Activated T-helper 1 cell treated with anti-CD3 and anti-CD28 coated beads, Interleukin-2, amount 50 U/mL, for 16 hours (primary cell): ENCODE measurements around the gene RPS6KA3.

Source experiments
- DNase-seq, 2 donors: peaks; one replicate each; pipeline ENCODE4 v3.0.0-alpha.2; 2020; ENCODE audit warnings: low read depth in 1 of 2, low spot score in 1 of 2

RPS6KA3 gene

GRCh38 chrX:20266810-20267606 lies at the start of gene RPS6KA3:
Gene RPS6KA3 (minus strand): TSS chrX:20266909. CDS start chrX:20266632, 277 bp downstream.
- DNase-seq: peak; percentile 78 to 84

- DNase-seq: no peak
Measured at GRCh38 chrX:20315140-20315539, 48.4 kb upstream of the RPS6KA3 start.

GRCh38 chrX:20313899-20314298 lies 47.2 kb upstream of the RPS6KA3 start:
- no peak for DNase-seq

GRCh38 chrX:20312018-20312417 lies 45.3 kb upstream of the RPS6KA3 start:
- no peak for DNase-seq

- no peak for DNase-seq
Measured at GRCh38 chrX:20311505-20311904, 44.8 kb upstream of the RPS6KA3 start.

- no peak for DNase-seq
Measured at GRCh38 chrX:20309806-20310205, 43.1 kb upstream of the RPS6KA3 start.

GRCh38 chrX:20306668-20307067 lies 40.0 kb upstream of the RPS6KA3 start:
- no peak for DNase-seq

GRCh38 chrX:20300822-20301221 lies 34.1 kb upstream of the RPS6KA3 start:
- DNase-seq: no peak

- no peak for DNase-seq
Measured at GRCh38 chrX:20294957-20295356, 28.2 kb upstream of the RPS6KA3 start.

GRCh38 chrX:20294284-20294683 lies 27.6 kb upstream of the RPS6KA3 start:
- DNase-seq: no peak

GRCh38 chrX:20285511-20285910 lies 18.8 kb upstream of the RPS6KA3 start:
- DNase-seq: no peak

GRCh38 chrX:20284992-20285391 lies 18.3 kb upstream of the RPS6KA3 start:
- DNase-seq: no peak

GRCh38 chrX:20284444-20284843 lies 17.7 kb upstream of the RPS6KA3 start:
- no peak for DNase-seq

- DNase-seq: no peak
Measured at GRCh38 chrX:20280938-20281337, 14.2 kb upstream of the RPS6KA3 start.

GRCh38 chrX:20274121-20274520 lies 7.4 kb upstream of the RPS6KA3 start:
- no peak for DNase-seq

- DNase-seq: no peak
Measured at GRCh38 chrX:20271730-20272129, 5.0 kb upstream of the RPS6KA3 start.

GRCh38 chrX:20271186-20271585 lies 4.5 kb upstream of the RPS6KA3 start:
- no peak for DNase-seq

GRCh38 chrX:20270562-20270890 lies 3.8 kb upstream of the RPS6KA3 start:
- no peak for DNase-seq

- no peak for DNase-seq
Measured at GRCh38 chrX:20269848-20270561, 3.3 kb upstream of the RPS6KA3 start.

- peak in 1 of 2 donors; percentile 2 for DNase-seq
Measured at GRCh38 chrX:20267931-20268701, 1.4 kb upstream of the RPS6KA3 start.

- DNase-seq: no peak
Measured at GRCh38 chrX:20267607-20267930, 860 bp upstream of the RPS6KA3 start.
